Ovary (tissue), 3 donors: ENCODE results near the gene GALP.

Experiments
- CTCF ChIP-seq, 3 donors: fragments of 450-650 bp in 2 of 3; fragments of 200-600 bp in 1 of 3; IDR thresholded peaks; one replicate each; pipeline versions ENCODE4 v1.5.1 to v1.8.0; 2016 to 2022; ENCODE audit warnings: antibody characterized with exemption in 3 of 3, mild to moderate bottlenecking in 1 of 3
- POLR2A ChIP-seq: fragments of 450-650 bp; IDR thresholded peaks from one replicate; pipeline ENCODE4 v1.6.1; 2017; ENCODE audit warnings: antibody characterized with exemption, mild to moderate bottlenecking, moderate library complexity
- donor health status: DM: no; HTN: no; CAD: no.

- TF ChIP-seq CTCF (IDR thresholded peaks at IDR 0.05) (no peak), POLR2A (no peak)
These were observed 1.9 kb downstream of the GALP start for GRCh38 chr19:56177564-56178243.
